GM18909 (cell line): ENCODE data around the gene ZNF785.

ENCODE experiments used
- ATAC-seq: cut with Tn5 transposase; IDR thresholded peaks from one replicate; pipeline ENCODE4 v1.9.1; 2021; ENCODE audit warnings: mild to moderate bottlenecking; ENCODE audit not compliant: unreplicated experiment, poor library complexity

Gene ZNF785

GRCh38 chr16:30567160-30567990 lies 18.1 kb downstream of the ZNF785 start:
- ATAC-seq, result no peak

- ATAC-seq, result no peak
These were observed 19.0 kb downstream of the ZNF785 start for GRCh38 chr16:30566531-30566930.

- ATAC-seq, result no peak
These were observed 19.5 kb downstream of the ZNF785 start for GRCh38 chr16:30565984-30566383.

- no peak for ATAC-seq
These were observed 20.0 kb downstream of the ZNF785 start for GRCh38 chr16:30565526-30565925.

GRCh38 chr16:30562021-30562420 lies 23.5 kb downstream of the ZNF785 start:
- no peak for ATAC-seq

- no peak for ATAC-seq
These were observed 24.2 kb downstream of the ZNF785 start for GRCh38 chr16:30561089-30561816.

GRCh38 chr16:30559690-30560089 lies 25.8 kb downstream of the ZNF785 start:
- ATAC-seq, result no peak

- ATAC-seq, result no peak
These were observed 26.6 kb downstream of the ZNF785 start for GRCh38 chr16:30558789-30559377.

- ATAC-seq, result peak; percentile 86
These were observed 27.3 kb downstream of the ZNF785 start, which contains the start of gene ZNF764 for GRCh38 chr16:30557957-30558788. TSS of gene ZNF764 (minus strand) at chr16:30558374. CDS start at chr16:30558182, 192 bp downstream.

GRCh38 chr16:30557707-30557956 lies 27.9 kb downstream of the ZNF785 start:
- ATAC-seq, result peak; percentile 12

GRCh38 chr16:30556125-30556473 lies 29.4 kb downstream of the ZNF785 start:
- ATAC-seq, result no peak

GRCh38 chr16:30555315-30556124 lies 30.0 kb downstream of the ZNF785 start:
- ATAC-seq, result no peak

GRCh38 chr16:30554557-30555314 lies 30.8 kb downstream of the ZNF785 start:
- ATAC-seq, result no peak

GRCh38 chr16:30553393-30553899 lies 32.1 kb downstream of the ZNF785 start:
- ATAC-seq, result no peak

GRCh38 chr16:30552956-30553355 lies 32.5 kb downstream of the ZNF785 start:
- ATAC-seq, result no peak

- ATAC-seq, result no peak
These were observed 33.7 kb downstream of the ZNF785 start for GRCh38 chr16:30551781-30552180.

- no peak for ATAC-seq
These were observed 36.9 kb downstream of the ZNF785 start for GRCh38 chr16:30548416-30549253.

GRCh38 chr16:30546115-30546514 lies 39.4 kb downstream of the ZNF785 start:
- no peak for ATAC-seq
